Measurements from ENCODE around the gene TAS1R2.

TAS1R2 gene

GRCh38 chr1:18859560-18859959 lies at the start of gene TAS1R2:
Gene TAS1R2 (minus strand): TSS chr1:18859660. CDS start chr1:18859660, 0 bp downstream.
- Histone ChIP-seq H3K9ac (ENCODE audit: low read length) (no peak within 1 kb of the TSS), H3K4me1 (ENCODE audit: control insufficient read depth, insufficient read depth, low read length) (no peaks in the 10 kb centered on the region), H3K9me3 (ENCODE audit: control insufficient read depth, insufficient read depth, low read depth, low read length) (peaks cover 6% of the 10 kb centered on the region; the same call in 1 of the 2 replicates), H3K27me3 (ENCODE audit: control insufficient read depth, insufficient read depth, low read length) (peaks cover 15% of the 10 kb centered on the region; the same call in 1 of the 2 replicates), H3K36me3 (ENCODE audit: control insufficient read depth, insufficient read depth, low read length) (no peaks in the 10 kb centered on the region), H3K4me3 (ENCODE audit: low read depth, low read length) (no peak within 1 kb of the TSS), H3K27ac (ENCODE audit: low read depth, low read length) (no peak within 1 kb of the TSS)

- peaks cover 21% of the 10 kb centered on the region for H3K36me3 ChIP-seq (ENCODE audit: control insufficient read depth, insufficient read depth, low read length)
- no peak overlapping the region for H3K27ac ChIP-seq (ENCODE audit: low read depth, low read length)
- no peak overlapping the region for H3K9ac ChIP-seq (ENCODE audit: low read length)
- H3K27me3 ChIP-seq (ENCODE audit: control insufficient read depth, insufficient read depth, low read length): no peaks in the 10 kb centered on the region
- no peaks in the 10 kb centered on the region for H3K9me3 ChIP-seq (ENCODE audit: control insufficient read depth, insufficient read depth, low read depth, low read length)
- H3K4me1 ChIP-seq (ENCODE audit: control insufficient read depth, insufficient read depth, low read length): peaks cover 11% of the 10 kb centered on the region
- no peak overlapping the region for H3K4me3 ChIP-seq (ENCODE audit: low read depth, low read length)
These were observed 48.7 kb upstream of the TAS1R2 start for GRCh38 chr1:18907917-18908845.

DNA sequence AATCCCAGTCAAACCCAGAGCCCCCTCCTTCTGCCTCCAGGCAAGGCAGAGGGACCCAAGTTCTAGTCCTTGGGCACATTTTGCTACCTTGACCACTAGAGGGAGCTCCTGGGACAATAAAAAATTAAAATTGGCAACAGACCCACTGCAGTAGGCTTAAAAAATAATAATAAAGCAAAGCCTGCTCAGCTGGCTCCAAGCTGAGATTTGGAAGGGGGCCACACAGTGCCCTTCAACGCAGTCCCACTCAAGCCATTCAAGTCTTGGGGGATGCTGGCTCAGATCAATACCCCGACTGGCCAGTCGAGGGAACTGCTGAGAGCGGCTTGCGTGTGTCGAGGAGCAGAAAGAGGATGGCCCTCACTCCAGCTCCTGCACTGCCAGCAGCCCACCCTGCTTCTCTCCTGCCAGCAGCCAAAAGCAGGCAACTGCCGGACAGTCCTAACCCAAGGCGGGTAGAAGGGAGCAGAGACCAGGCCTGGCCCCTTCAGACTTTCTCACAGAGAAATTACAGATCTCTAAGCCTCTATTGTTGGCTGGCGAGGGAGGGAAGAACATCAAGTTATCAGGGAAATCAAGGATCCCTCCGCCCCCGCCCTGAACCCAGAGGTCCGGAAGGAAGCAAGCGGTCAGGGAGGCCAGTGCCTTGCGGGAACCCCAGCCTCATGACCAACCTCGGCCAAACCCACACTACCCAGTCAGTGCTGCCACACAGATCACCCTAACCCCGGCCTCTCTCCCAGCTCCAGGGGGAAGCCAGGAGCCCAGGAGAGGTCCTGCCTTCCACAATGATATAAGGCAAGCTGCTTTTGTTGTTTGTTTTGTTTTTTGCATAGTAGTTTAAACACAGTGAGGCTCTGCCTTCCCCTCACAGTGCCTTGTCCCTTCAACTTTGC lies 47.8 kb upstream of the TAS1R2 start:
- Histone ChIP-seq H3K4me3 (ENCODE audit: low read depth, low read length) (no peak overlapping the region), H3K36me3 (ENCODE audit: control insufficient read depth, insufficient read depth, low read length) (peaks cover 21% of the 10 kb centered on the region), H3K4me1 (ENCODE audit: control insufficient read depth, insufficient read depth, low read length) (peaks cover 11% of the 10 kb centered on the region), H3K27me3 (ENCODE audit: control insufficient read depth, insufficient read depth, low read length) (no peaks in the 10 kb centered on the region), H3K9me3 (ENCODE audit: control insufficient read depth, insufficient read depth, low read depth, low read length) (no peaks in the 10 kb centered on the region), H3K27ac (ENCODE audit: low read depth, low read length) (no peak overlapping the region), H3K9ac (ENCODE audit: low read length) (no peak overlapping the region)

DNA sequence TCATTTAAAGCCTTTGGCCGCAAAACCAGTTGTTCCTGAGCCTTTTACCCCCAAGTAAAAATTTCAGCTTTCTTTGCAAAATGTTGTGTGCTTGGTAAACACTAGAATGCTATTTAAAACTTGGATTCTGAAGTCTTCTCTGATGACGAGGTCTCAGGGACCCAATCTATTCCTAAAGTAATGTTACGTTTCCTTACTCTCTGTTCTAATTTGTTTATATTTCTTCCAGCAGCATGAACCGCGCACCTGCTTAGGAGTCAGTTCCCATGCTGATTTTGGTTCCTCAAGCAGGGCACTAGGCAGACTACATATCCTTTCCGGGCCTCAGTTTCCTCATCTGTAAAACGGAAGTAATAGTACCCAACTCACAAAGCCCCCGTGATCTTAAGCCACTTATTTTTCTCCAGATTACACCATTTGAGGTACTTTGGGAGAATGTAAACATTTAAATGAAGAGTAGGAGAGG lies 43.9 kb upstream of the TAS1R2 start:
- peaks cover 17% of the 10 kb centered on the region for H3K4me1 ChIP-seq (ENCODE audit: control insufficient read depth, insufficient read depth, low read length)
- no peaks in the 10 kb centered on the region for H3K9me3 ChIP-seq (ENCODE audit: control insufficient read depth, insufficient read depth, low read depth, low read length)
- no peaks in the 10 kb centered on the region for H3K36me3 ChIP-seq (ENCODE audit: control insufficient read depth, insufficient read depth, low read length)
- peaks cover 8% of the 10 kb centered on the region; the same call in 1 of the 2 replicates for H3K27me3 ChIP-seq (ENCODE audit: control insufficient read depth, insufficient read depth, low read length)
- H3K27ac ChIP-seq (ENCODE audit: low read depth, low read length): peak overlapping the region; percentile 96; the same call in 1 of the 2 replicates
- H3K4me3 ChIP-seq (ENCODE audit: low read depth, low read length): peak overlapping the region; percentile 98
- H3K9ac ChIP-seq (ENCODE audit: low read length): peak overlapping the region; percentile 92

- peak within 1 kb of the TSS; percentile 98 for H3K4me3 ChIP-seq (ENCODE audit: low read depth, low read length)
- peak within 1 kb of the TSS; percentile 92 for H3K9ac ChIP-seq (ENCODE audit: low read length)
- H3K4me1 ChIP-seq (ENCODE audit: control insufficient read depth, insufficient read depth, low read length): peaks cover 17% of the 10 kb centered on the region
- no peaks in the 10 kb centered on the region for H3K9me3 ChIP-seq (ENCODE audit: control insufficient read depth, insufficient read depth, low read depth, low read length)
- H3K27me3 ChIP-seq (ENCODE audit: control insufficient read depth, insufficient read depth, low read length): peaks cover 8% of the 10 kb centered on the region; the same call in 1 of the 2 replicates
- H3K27ac ChIP-seq (ENCODE audit: low read depth, low read length): peak within 1 kb of the TSS; percentile 96
- H3K36me3 ChIP-seq (ENCODE audit: control insufficient read depth, insufficient read depth, low read length): peaks cover under 1% of the 10 kb centered on the region; the same call in 1 of the 2 replicates
These were observed 43.2 kb upstream of the TAS1R2 start, which contains the start of gene ALDH4A1 for GRCh38 chr1:18902523-18903290. Gene ALDH4A1 (minus strand): TSS chr1:18902555. CDS start chr1:18902523, 32 bp downstream.

DNA sequence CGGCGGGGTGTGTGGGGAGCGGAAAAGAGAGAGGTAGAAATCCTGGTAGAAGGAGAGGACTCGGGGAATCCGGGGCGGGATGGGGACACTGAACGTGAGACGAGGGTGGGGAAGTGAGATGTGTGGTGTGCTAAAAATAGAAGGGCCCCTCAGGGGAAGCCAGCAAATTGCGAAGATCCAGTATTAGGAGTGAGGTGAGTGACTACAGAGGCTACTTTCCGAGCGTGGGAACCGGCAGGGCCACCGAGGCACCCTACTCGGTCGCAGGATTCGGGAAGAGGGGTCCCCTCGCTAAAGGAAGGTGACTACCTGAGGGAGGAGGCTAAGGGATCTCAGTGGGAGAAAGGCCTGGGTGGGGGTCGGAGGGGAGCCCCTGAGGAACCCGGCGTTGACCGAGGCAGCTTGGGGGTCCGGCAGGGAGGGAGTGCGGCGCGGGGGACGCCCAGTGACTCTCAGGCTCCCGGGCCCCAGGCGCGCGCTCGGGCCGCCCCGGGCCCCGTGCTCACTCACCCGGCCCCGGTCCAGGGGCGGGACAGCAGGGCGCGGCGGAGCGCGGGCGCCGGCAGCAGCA lies 42.6 kb upstream of the TAS1R2 start:
- peaks cover 8% of the 10 kb centered on the region; the same call in 1 of the 2 replicates for H3K27me3 ChIP-seq (ENCODE audit: control insufficient read depth, insufficient read depth, low read length)
- H3K9me3 ChIP-seq (ENCODE audit: control insufficient read depth, insufficient read depth, low read depth, low read length): no peaks in the 10 kb centered on the region
- peaks cover 11% of the 10 kb centered on the region for H3K4me1 ChIP-seq (ENCODE audit: control insufficient read depth, insufficient read depth, low read length)
- H3K27ac ChIP-seq (ENCODE audit: low read depth, low read length): peak overlapping the region; percentile 96; the same call in 1 of the 2 replicates
- H3K4me3 ChIP-seq (ENCODE audit: low read depth, low read length): peak overlapping the region; percentile 98
- peak overlapping the region; percentile 92 for H3K9ac ChIP-seq (ENCODE audit: low read length)
- H3K36me3 ChIP-seq (ENCODE audit: control insufficient read depth, insufficient read depth, low read length): peaks cover 4% of the 10 kb centered on the region; the same call in 1 of the 2 replicates

- Histone ChIP-seq H3K27ac (ENCODE audit: low read depth, low read length) (no peak overlapping the region), H3K4me1 (ENCODE audit: control insufficient read depth, insufficient read depth, low read length) (peaks cover 10% of the 10 kb centered on the region), H3K36me3 (ENCODE audit: control insufficient read depth, insufficient read depth, low read length) (peaks cover 4% of the 10 kb centered on the region; the same call in 1 of the 2 replicates), H3K4me3 (ENCODE audit: low read depth, low read length) (peak overlapping the region; percentile 98), H3K9ac (ENCODE audit: low read length) (no peak overlapping the region), H3K9me3 (ENCODE audit: control insufficient read depth, insufficient read depth, low read depth, low read length) (no peaks in the 10 kb centered on the region), H3K27me3 (ENCODE audit: control insufficient read depth, insufficient read depth, low read length) (peaks cover 8% of the 10 kb centered on the region; the same call in 1 of the 2 replicates)
These were observed 41.9 kb upstream of the TAS1R2 start for GRCh38 chr1:18901147-18901951.

DNA sequence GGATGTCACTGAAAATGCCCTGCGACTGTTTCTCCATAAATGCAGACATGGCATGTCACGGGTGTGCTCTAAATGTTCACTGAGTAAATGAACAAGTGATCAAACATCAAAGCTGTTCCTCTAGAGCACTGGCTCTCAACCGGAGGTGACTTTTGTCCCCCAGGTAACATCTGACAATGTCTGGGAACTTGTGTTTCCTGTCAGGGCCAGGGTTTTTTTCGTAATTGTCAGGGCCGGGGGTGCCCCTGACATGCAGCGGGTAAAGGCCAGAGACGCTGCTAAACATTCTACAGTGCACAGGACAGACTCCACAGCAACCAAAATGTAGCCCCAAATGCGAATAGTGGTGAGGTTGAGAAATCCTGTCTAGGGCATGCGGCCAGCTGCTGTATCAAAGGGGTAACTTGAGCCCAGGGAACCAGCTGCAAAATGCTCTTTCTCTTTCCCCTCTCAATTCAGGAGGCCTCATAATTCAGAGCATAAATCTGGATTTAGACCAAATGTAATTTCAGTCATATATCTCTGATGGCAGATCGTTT lies 40.9 kb upstream of the TAS1R2 start:
- H3K27ac ChIP-seq (ENCODE audit: low read depth, low read length): no peak overlapping the region
- H3K4me3 ChIP-seq (ENCODE audit: low read depth, low read length): no peak overlapping the region
- peaks cover 8% of the 10 kb centered on the region; the same call in 1 of the 2 replicates for H3K27me3 ChIP-seq (ENCODE audit: control insufficient read depth, insufficient read depth, low read length)
- H3K9ac ChIP-seq (ENCODE audit: low read length): no peak overlapping the region
- H3K9me3 ChIP-seq (ENCODE audit: control insufficient read depth, insufficient read depth, low read depth, low read length): no peaks in the 10 kb centered on the region
- peaks cover 10% of the 10 kb centered on the region for H3K4me1 ChIP-seq (ENCODE audit: control insufficient read depth, insufficient read depth, low read length)
- H3K36me3 ChIP-seq (ENCODE audit: control insufficient read depth, insufficient read depth, low read length): peaks cover 4% of the 10 kb centered on the region; the same call in 1 of the 2 replicates

- Histone ChIP-seq H3K27me3 (ENCODE audit: control insufficient read depth, insufficient read depth, low read length) (peaks cover 8% of the 10 kb centered on the region; the same call in 1 of the 2 replicates), H3K27ac (ENCODE audit: low read depth, low read length) (no peak overlapping the region), H3K9me3 (ENCODE audit: control insufficient read depth, insufficient read depth, low read depth, low read length) (no peaks in the 10 kb centered on the region), H3K9ac (ENCODE audit: low read length) (no peak overlapping the region), H3K36me3 (ENCODE audit: control insufficient read depth, insufficient read depth, low read length) (peaks cover 4% of the 10 kb centered on the region; the same call in 1 of the 2 replicates), H3K4me1 (ENCODE audit: control insufficient read depth, insufficient read depth, low read length) (peaks cover 10% of the 10 kb centered on the region), H3K4me3 (ENCODE audit: low read depth, low read length) (no peak overlapping the region)
These were observed 40.0 kb upstream of the TAS1R2 start for GRCh38 chr1:18899363-18900049.
